ENCODE measurements around the gene KLK13.

KLK13 gene

DNA sequence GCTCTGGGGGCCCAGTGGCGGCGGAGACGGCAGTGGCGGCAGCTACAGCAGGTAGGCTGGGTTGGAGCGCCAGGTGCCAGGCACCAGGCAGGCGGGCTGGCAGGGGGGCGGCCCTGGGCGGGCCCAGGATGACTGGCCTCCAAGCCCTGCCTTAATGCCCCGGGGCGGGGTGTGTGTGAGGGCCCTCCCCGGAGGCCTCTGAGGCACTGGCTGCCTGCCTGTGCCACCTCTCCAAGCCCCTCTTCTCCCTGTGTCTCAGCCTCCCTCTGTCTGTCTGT is 38.4 kb downstream of the KLK13 start, which contains the start of gene KLK11:
KLK11 (minus strand) TSS at position 63 of the 278 bp plus-strand sequence. CDS start 985 bp downstream, outside the sequence.
- H3K79me2 ChIP-seq (ENCODE audit: control insufficient read depth, insufficient read depth, low read length): no peaks in the 10 kb centered on the region
- H3K18ac ChIP-seq (ENCODE audit: low read length): no peak within 1 kb of the TSS
- no peak within 1 kb of the TSS for H3K4ac ChIP-seq (ENCODE audit: low read depth, low read length)
- no peak within 1 kb of the TSS for H2BK120ac ChIP-seq (ENCODE audit: low read depth, low read length)
- no peak within 1 kb of the TSS for H2BK15ac ChIP-seq (replicated peaks; ENCODE audit: low read depth)
- H3K4me3 ChIP-seq (ENCODE audit: low read length): no peak within 1 kb of the TSS
- no peak within 1 kb of the TSS for H3K9ac ChIP-seq (ENCODE audit: low read length)
- no peak for DNase-seq
- no peak within 1 kb of the TSS for H4K5ac ChIP-seq (ENCODE audit: low read length)
- H4K8ac ChIP-seq (ENCODE audit: low read depth, low read length): no peak within 1 kb of the TSS
- H3K56ac ChIP-seq (ENCODE audit: low read length): no peak within 1 kb of the TSS
- no peak within 1 kb of the TSS for H2AK5ac ChIP-seq (ENCODE audit: low read length)
- H3K36me3 ChIP-seq (ENCODE audit: control insufficient read depth, insufficient read depth, low read length): no peaks in the 10 kb centered on the region
- whole genome bisulfite sequencing (ENCODE audit: extremely low coverage, insufficient coverage, low lambda C conversion rate): no CpG with 5 or more reads among the region's 11 CpGs
- H3K4me2 ChIP-seq (ENCODE audit: low read length): no peak within 1 kb of the TSS
- H3K23ac ChIP-seq (ENCODE audit: low read length): no peak within 1 kb of the TSS
- no peaks in the 10 kb centered on the region for H3K27me3 ChIP-seq (ENCODE audit: insufficient read depth, low read length, poor library complexity)
- H2BK5ac ChIP-seq (ENCODE audit: low read length): no peak within 1 kb of the TSS
- H3K79me1 ChIP-seq (ENCODE audit: low read length): no peaks in the 10 kb centered on the region
- no peak within 1 kb of the TSS for H3K27ac ChIP-seq (ENCODE audit: low read depth, low read length)
- no peaks in the 10 kb centered on the region for H3K4me1 ChIP-seq (ENCODE audit: control insufficient read depth, low read depth, low read length)

- no peaks in the 10 kb centered on the region for H3K4me1 ChIP-seq (ENCODE audit: control insufficient read depth, low read depth, low read length)
- no peak overlapping the region for H3K56ac ChIP-seq (ENCODE audit: low read length)
- H3K27me3 ChIP-seq (ENCODE audit: insufficient read depth, low read length, poor library complexity): no peaks in the 10 kb centered on the region
- H3K4me2 ChIP-seq (ENCODE audit: low read length): no peak overlapping the region
- H3K4ac ChIP-seq (ENCODE audit: low read depth, low read length): no peak overlapping the region
- WGBS (ENCODE audit: extremely low coverage, insufficient coverage, low lambda C conversion rate): no CpG with 5 or more reads among the region's 18 CpGs
- H2BK120ac ChIP-seq (ENCODE audit: low read depth, low read length): no peak overlapping the region
- H3K9ac ChIP-seq (ENCODE audit: low read length): no peak overlapping the region
- no peak overlapping the region for H2BK5ac ChIP-seq (ENCODE audit: low read length)
- no peak overlapping the region for H3K18ac ChIP-seq (ENCODE audit: low read length)
- H3K79me2 ChIP-seq (ENCODE audit: control insufficient read depth, insufficient read depth, low read length): no peaks in the 10 kb centered on the region
- no peak overlapping the region for H4K5ac ChIP-seq (ENCODE audit: low read length)
- H3K79me1 ChIP-seq (ENCODE audit: low read length): no peaks in the 10 kb centered on the region
- no peak overlapping the region for H2AK5ac ChIP-seq (ENCODE audit: low read length)
- no peak overlapping the region for H4K8ac ChIP-seq (ENCODE audit: low read depth, low read length)
- H2BK15ac ChIP-seq (replicated peaks; ENCODE audit: low read depth): no peak overlapping the region
- no peak overlapping the region for H3K23ac ChIP-seq (ENCODE audit: low read length)
- H3K4me3 ChIP-seq (ENCODE audit: low read length): no peak overlapping the region
- H3K36me3 ChIP-seq (ENCODE audit: control insufficient read depth, insufficient read depth, low read length): no peaks in the 10 kb centered on the region
- no peak for DNase-seq
- no peak overlapping the region for H3K27ac ChIP-seq (ENCODE audit: low read depth, low read length)
These were observed 38.9 kb downstream of the KLK13 start for GRCh38 chr19:51025809-51026553.

DNA sequence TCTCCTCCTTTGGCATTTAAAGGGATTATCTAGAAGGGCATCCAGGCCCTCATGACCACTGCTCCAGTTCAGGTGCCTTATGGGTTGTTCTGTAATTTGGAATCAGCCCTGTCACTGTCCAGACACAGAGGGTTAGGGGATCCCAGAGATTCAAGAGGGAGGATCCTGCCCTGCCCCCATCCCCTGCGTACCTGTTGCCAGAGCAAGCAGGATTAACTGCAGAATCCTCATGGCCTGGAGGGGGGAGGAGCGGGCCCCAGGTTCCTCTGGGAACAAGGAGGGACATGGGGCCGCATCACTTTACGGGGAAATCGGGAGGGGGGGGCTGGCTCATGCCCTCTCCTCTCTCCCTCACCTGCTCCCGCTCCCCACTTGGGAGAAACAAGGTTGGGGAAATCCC is 39.5 kb downstream of the KLK13 start:
- H3K27ac ChIP-seq (ENCODE audit: low read depth, low read length): no peak overlapping the region
- no peak overlapping the region for H4K8ac ChIP-seq (ENCODE audit: low read depth, low read length)
- WGBS (ENCODE audit: extremely low coverage, insufficient coverage, low lambda C conversion rate): no CpG with 5 or more reads among the region's 6 CpGs
- no peak for DNase-seq
- no peak overlapping the region for H2AK5ac ChIP-seq (ENCODE audit: low read length)
- H2BK120ac ChIP-seq (ENCODE audit: low read depth, low read length): no peak overlapping the region
- H3K79me1 ChIP-seq (ENCODE audit: low read length): no peaks in the 10 kb centered on the region
- no peaks in the 10 kb centered on the region for H3K4me1 ChIP-seq (ENCODE audit: control insufficient read depth, low read depth, low read length)
- H3K4me2 ChIP-seq (ENCODE audit: low read length): no peak overlapping the region
- H3K56ac ChIP-seq (ENCODE audit: low read length): no peak overlapping the region
- no peak overlapping the region for H2BK5ac ChIP-seq (ENCODE audit: low read length)
- H3K4me3 ChIP-seq (ENCODE audit: low read length): no peak overlapping the region
- no peak overlapping the region for H2BK15ac ChIP-seq (replicated peaks; ENCODE audit: low read depth)
- no peaks in the 10 kb centered on the region for H3K79me2 ChIP-seq (ENCODE audit: control insufficient read depth, insufficient read depth, low read length)
- no peak overlapping the region for H4K5ac ChIP-seq (ENCODE audit: low read length)
- H3K4ac ChIP-seq (ENCODE audit: low read depth, low read length): no peak overlapping the region
- H3K9ac ChIP-seq (ENCODE audit: low read length): no peak overlapping the region
- no peaks in the 10 kb centered on the region for H3K36me3 ChIP-seq (ENCODE audit: control insufficient read depth, insufficient read depth, low read length)
- no peak overlapping the region for H3K23ac ChIP-seq (ENCODE audit: low read length)
- H3K27me3 ChIP-seq (ENCODE audit: insufficient read depth, low read length, poor library complexity): no peaks in the 10 kb centered on the region
- no peak overlapping the region for H3K18ac ChIP-seq (ENCODE audit: low read length)

GRCh38 chr19:51024924-51025323 is 40.0 kb downstream of the KLK13 start:
- Histone ChIP-seq H3K18ac (ENCODE audit: low read length) (no peak overlapping the region), H2AK5ac (ENCODE audit: low read length) (no peak overlapping the region), H2BK5ac (ENCODE audit: low read length) (no peak overlapping the region), H3K79me1 (ENCODE audit: low read length) (no peaks in the 10 kb centered on the region), H2BK120ac (ENCODE audit: low read depth, low read length) (no peak overlapping the region), H3K27me3 (ENCODE audit: insufficient read depth, low read length, poor library complexity) (no peaks in the 10 kb centered on the region), H3K36me3 (ENCODE audit: control insufficient read depth, insufficient read depth, low read length) (no peaks in the 10 kb centered on the region), H3K4me2 (ENCODE audit: low read length) (no peak overlapping the region), H3K27ac (ENCODE audit: low read depth, low read length) (no peak overlapping the region), H3K9ac (ENCODE audit: low read length) (no peak overlapping the region), H3K23ac (ENCODE audit: low read length) (no peak overlapping the region), H3K4me3 (ENCODE audit: low read length) (no peak overlapping the region), H3K4ac (ENCODE audit: low read depth, low read length) (no peak overlapping the region), H3K4me1 (ENCODE audit: control insufficient read depth, low read depth, low read length) (no peaks in the 10 kb centered on the region), H4K5ac (ENCODE audit: low read length) (no peak overlapping the region), H3K79me2 (ENCODE audit: control insufficient read depth, insufficient read depth, low read length) (no peaks in the 10 kb centered on the region), H2BK15ac (replicated peaks; ENCODE audit: low read depth) (no peak overlapping the region), H3K56ac (ENCODE audit: low read length) (no peak overlapping the region), H4K8ac (ENCODE audit: low read depth, low read length) (no peak overlapping the region)
- no peak for DNase-seq
- WGBS (ENCODE audit: extremely low coverage, insufficient coverage, low lambda C conversion rate): no CpG with 5 or more reads among the region's 5 CpGs

DNA sequence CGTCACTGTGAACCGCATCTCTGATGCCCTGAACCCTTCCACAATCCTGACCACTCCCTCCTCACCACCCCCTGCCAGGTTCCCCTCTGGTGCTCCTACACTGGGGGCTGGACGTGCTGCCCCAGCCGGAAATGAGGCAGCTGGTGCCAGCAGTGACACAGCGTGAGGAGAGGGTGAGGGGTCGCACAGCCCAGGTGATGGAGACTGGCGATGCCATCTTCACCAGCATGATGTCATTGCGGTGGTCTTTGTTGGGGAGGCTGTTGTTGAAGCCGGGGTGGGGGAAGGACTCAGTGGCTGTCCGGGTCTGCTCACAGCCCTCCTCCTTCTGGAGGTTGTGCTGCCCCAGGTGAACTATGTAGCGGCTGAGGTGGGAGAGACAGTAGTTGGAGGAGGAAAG is 40.9 kb downstream of the KLK13 start:
- H3K27me3 ChIP-seq (ENCODE audit: insufficient read depth, low read length, poor library complexity): no peaks in the 10 kb centered on the region
- no peak overlapping the region for H3K18ac ChIP-seq (ENCODE audit: low read length)
- no CpG with 5 or more reads among the region's 11 CpGs for WGBS (ENCODE audit: extremely low coverage, insufficient coverage, low lambda C conversion rate)
- no peak overlapping the region for H3K9ac ChIP-seq (ENCODE audit: low read length)
- H3K36me3 ChIP-seq (ENCODE audit: control insufficient read depth, insufficient read depth, low read length): no peaks in the 10 kb centered on the region
- no peak overlapping the region for H2BK5ac ChIP-seq (ENCODE audit: low read length)
- no peak overlapping the region for H3K4me3 ChIP-seq (ENCODE audit: low read length)
- no peak overlapping the region for H4K5ac ChIP-seq (ENCODE audit: low read length)
- H3K23ac ChIP-seq (ENCODE audit: low read length): no peak overlapping the region
- H3K27ac ChIP-seq (ENCODE audit: low read depth, low read length): no peak overlapping the region
- H4K8ac ChIP-seq (ENCODE audit: low read depth, low read length): no peak overlapping the region
- no peak for DNase-seq
- no peak overlapping the region for H3K56ac ChIP-seq (ENCODE audit: low read length)
- no peak overlapping the region for H2AK5ac ChIP-seq (ENCODE audit: low read length)
- no peaks in the 10 kb centered on the region for H3K4me1 ChIP-seq (ENCODE audit: control insufficient read depth, low read depth, low read length)
- H3K4ac ChIP-seq (ENCODE audit: low read depth, low read length): no peak overlapping the region
- no peaks in the 10 kb centered on the region for H3K79me2 ChIP-seq (ENCODE audit: control insufficient read depth, insufficient read depth, low read length)
- H2BK15ac ChIP-seq (replicated peaks; ENCODE audit: low read depth): no peak overlapping the region
- H2BK120ac ChIP-seq (ENCODE audit: low read depth, low read length): no peak overlapping the region
- no peaks in the 10 kb centered on the region for H3K79me1 ChIP-seq (ENCODE audit: low read length)
- H3K4me2 ChIP-seq (ENCODE audit: low read length): no peak overlapping the region

DNA sequence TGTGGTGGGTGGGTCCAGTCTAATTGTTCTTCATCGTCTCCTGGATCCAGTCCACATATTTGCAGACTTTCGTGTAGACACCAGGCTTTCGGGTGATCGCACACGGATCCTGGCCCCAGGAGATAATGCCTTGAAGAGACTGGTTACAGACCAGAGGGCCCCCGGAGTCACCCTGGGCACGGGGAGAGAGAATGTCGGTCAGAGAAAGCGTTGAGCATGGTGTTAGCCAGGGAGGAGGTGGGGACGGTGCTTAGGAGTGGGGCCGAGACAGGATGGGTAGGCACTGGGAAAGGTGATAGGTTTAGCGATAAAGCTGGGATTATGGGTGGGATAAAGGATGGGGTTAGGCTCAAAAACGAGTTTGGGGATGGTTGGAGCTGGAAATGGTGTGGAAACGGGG is 42.4 kb downstream of the KLK13 start:
- H3K23ac ChIP-seq (ENCODE audit: low read length): no peak overlapping the region
- H4K5ac ChIP-seq (ENCODE audit: low read length): no peak overlapping the region
- H3K4me3 ChIP-seq (ENCODE audit: low read length): no peak overlapping the region
- H3K9ac ChIP-seq (ENCODE audit: low read length): no peak overlapping the region
- H2AK5ac ChIP-seq (ENCODE audit: low read length): no peak overlapping the region
- H3K56ac ChIP-seq (ENCODE audit: low read length): no peak overlapping the region
- no peak overlapping the region for H3K27ac ChIP-seq (ENCODE audit: low read depth, low read length)
- no peaks in the 10 kb centered on the region for H3K4me1 ChIP-seq (ENCODE audit: control insufficient read depth, low read depth, low read length)
- H3K4me2 ChIP-seq (ENCODE audit: low read length): no peak overlapping the region
- no peak overlapping the region for H3K18ac ChIP-seq (ENCODE audit: low read length)
- H3K79me2 ChIP-seq (ENCODE audit: control insufficient read depth, insufficient read depth, low read length): no peaks in the 10 kb centered on the region
- no peak overlapping the region for H2BK15ac ChIP-seq (replicated peaks; ENCODE audit: low read depth)
- H3K27me3 ChIP-seq (ENCODE audit: insufficient read depth, low read length, poor library complexity): peaks cover 4% of the 10 kb centered on the region
- no peak for DNase-seq
- no peaks in the 10 kb centered on the region for H3K79me1 ChIP-seq (ENCODE audit: low read length)
- H4K8ac ChIP-seq (ENCODE audit: low read depth, low read length): no peak overlapping the region
- 100% methylated on average over 2 of the region's 14 CpGs for WGBS (ENCODE audit: extremely low coverage, insufficient coverage, low lambda C conversion rate)
- no peaks in the 10 kb centered on the region for H3K36me3 ChIP-seq (ENCODE audit: control insufficient read depth, insufficient read depth, low read length)
- H2BK5ac ChIP-seq (ENCODE audit: low read length): no peak overlapping the region
- no peak overlapping the region for H2BK120ac ChIP-seq (ENCODE audit: low read depth, low read length)
- H3K4ac ChIP-seq (ENCODE audit: low read depth, low read length): no peak overlapping the region
